DOHH2 (cell line): ENCODE measurements around the gene RING1.

ENCODE experiments used
- CTCF ChIP-seq: fragments of 200-600 bp; sonication (generic); IDR thresholded peaks from one replicate; pipeline ENCODE4 v1.5.1; 2014; ENCODE audit warnings: antibody characterized with exemption, mild to moderate bottlenecking, low read depth, low read length; ENCODE audit not compliant: poor library complexity, severe bottlenecking
- EZH2phosphoT487 ChIP-seq: fragments of 200-600 bp; sonication (generic); IDR thresholded peaks from 2 replicates; pipeline ENCODE4 v1.6.1; 2017; ENCODE audit warnings: borderline replicate concordance, mild to moderate bottlenecking, antibody characterized with exemption, low read length, moderate library complexity, mixed read lengths

DNA sequence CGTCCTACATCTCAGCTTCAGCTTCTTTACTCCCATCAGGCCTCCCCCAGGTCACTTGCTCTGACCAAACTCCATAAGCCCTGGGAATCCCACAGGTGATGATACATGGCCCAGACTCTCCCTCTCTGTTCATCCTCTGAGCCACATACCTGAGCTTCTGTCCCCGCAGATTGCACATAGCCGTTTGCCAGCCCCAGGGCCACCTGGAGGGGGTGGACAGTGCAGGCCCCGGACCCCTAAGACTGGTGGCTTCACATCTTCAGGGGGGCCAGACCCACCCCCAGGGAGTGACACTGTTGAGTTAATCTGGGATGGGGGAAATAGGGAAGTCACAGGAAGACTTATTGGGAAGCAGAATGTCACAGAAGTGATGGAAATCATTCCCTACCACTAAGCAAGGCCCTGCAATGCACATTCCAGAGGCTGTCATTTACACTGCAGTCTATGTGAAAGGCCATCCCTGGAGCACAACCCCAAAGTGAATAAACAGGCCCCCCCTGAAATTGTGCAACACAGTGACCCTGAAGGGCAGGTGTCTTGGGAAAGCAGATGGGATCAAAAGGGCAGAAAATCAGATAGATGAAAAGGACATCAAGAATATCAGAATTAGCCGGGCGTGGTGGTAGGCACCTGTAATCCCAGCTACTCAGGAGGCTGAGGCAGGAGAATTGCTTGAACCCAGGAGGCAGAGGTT lies 10.0 kb upstream of the RING1 start:
- TF ChIP-seq CTCF (no peak), EZH2phosphoT487 (no peak)
